Right lobe of liver (tissue), 6 donors: ENCODE measurements around the gene EFNB2. TPM values are rescaled to one million over a fixed set of nuclear protein-coding genes. Genes with fewer than 3 reads are reported as not detected.

Experiments used
- ATAC-seq, 4 donors: fragments of 200-7000 bp; cut with Tn5 transposase; one replicate each; pipeline ENCODE4 v1.9.1; 2020; ENCODE audit warnings: mild to moderate bottlenecking in 4 of 4, moderate library complexity in 4 of 4
- DNase-seq, 3 donors: peaks; one replicate each; pipeline ENCODE4 v3.0.0-alpha.2; 2020
- H3K27ac ChIP-seq, 3 donors: fragments of 200-600 bp; one replicate each; pipeline ENCODE4 v1.8.0; 2022
- H3K27me3 ChIP-seq, 2 donors: fragments of 200-600 bp; one replicate each; pipeline ENCODE4 v1.8.0; 2022
- H3K36me3 ChIP-seq, 4 donors: fragments of 200-600 bp; sonication (generic) in 1 of 4; one replicate each; pipeline versions ENCODE4 v1.5.1 to v1.8.0; 2017 to 2022; ENCODE audit warnings: control low read depth in 1 of 4
- H3K4me1 ChIP-seq, 4 donors: fragments of 200-600 bp; sonication (generic) in 1 of 4; one replicate each; pipeline versions ENCODE4 v1.5.1 to v1.8.0; 2017 to 2022; ENCODE audit warnings: control low read depth in 1 of 4
- H3K4me3 ChIP-seq, 3 donors: fragments of 200-600 bp; one replicate each; pipeline ENCODE4 v1.8.0; 2022
- H3K9me3 ChIP-seq, 4 donors: fragments of 200-600 bp; sonication (generic) in 1 of 4; one replicate each; pipeline versions ENCODE4 v1.5.1 to v1.8.0; 2017 to 2022; ENCODE audit warnings: control low read depth in 1 of 4
- CTCF ChIP-seq, 4 donors: fragments of 200-600 bp in 3 of 4; fragments of 450-650 bp in 1 of 4; IDR thresholded peaks; one replicate each; pipeline versions ENCODE4 v1.5.1 to v1.8.0; 2016 to 2022; ENCODE audit warnings: antibody characterized with exemption in 4 of 4, mild to moderate bottlenecking in 2 of 4
- POLR2A ChIP-seq: fragments of 450-650 bp; IDR thresholded peaks from one replicate; pipeline ENCODE4 v1.6.1; 2017; ENCODE audit warnings: antibody characterized with exemption, mild to moderate bottlenecking
- WGBS: methylation state at CpG from one replicate; pipeline ENCODE4 v1.1.6; 2018; ENCODE audit warnings: low coverage, low lambda C conversion rate; ENCODE audit not compliant: insufficient coverage; ENCODE audit errors: missing lambda C conversion rate; 5-methylcytosine and 5-hydroxymethylcytosine counted together
- intact Hi-C, 2 donors: fragments of 100-400 bp; cut with DNase I; formaldehyde crosslinking; loops; one replicate each; pipeline versions ENCODE4 v1.11.2 to v1.14.1; 2022
- total RNA-seq, 6 experiments: library from RNA; depleted of rRNA in 2 of 6; stranded (reverse); fragments of >200 nt in 2 of 6; fragmentation: NEBNext Ultra II Directional in 3 of 6; extraction: Animal tissue kit (Norgen Biotek cat#: 25700) in 3 of 6; gene quantifications; one replicate each; pipeline versions ENCODE4 v1.1.0 to v1.2.4, GENCODE V29; 2016 to 2023
- donor health status: DM: no; HTN: yes; CAD: no.
- donor health status: DM: no; HTN: no; CAD: no.
- donor health status: DM: no; HTN: no; CAD: no.
- donor health status: DM: no; HTN: yes; CAD: no.
- donor health status: DM: no; HTN: yes; CAD: no.

Gene EFNB2
- total RNA-seq, 6 experiments from 2014 or later = 2.3 to 9.8 (median 3.9) TPM

- no peak for ATAC-seq
- no peaks in the 10 kb centered on the region for H3K27me3 ChIP-seq
These were observed 18.2 kb downstream of the EFNB2 start for GRCh38 chr13:106517109-106517847.

GRCh38 chr13:106515635-106516254 is 19.7 kb downstream of the EFNB2 start:
- Histone ChIP-seq H3K27ac (no peak overlapping the region), H3K9me3 (no peaks in the 10 kb centered on the region), H3K4me3 (no peak overlapping the region), H3K27me3 (no peaks in the 10 kb centered on the region), H3K4me1 (no peaks in the 10 kb centered on the region), H3K36me3 (no peaks in the 10 kb centered on the region)
- 54% methylated on average over 5 of the region's 5 CpGs for WGBS
- no peak for TF ChIP-seq POLR2A
- no peak for TF ChIP-seq CTCF (IDR thresholded peaks at IDR 0.05)
- intact Hi-C loops = no loop called here
- no peak for DNase-seq
- no peak for ATAC-seq

More at GRCh38 chr13:106517109-106517847, 18.2 kb downstream of the EFNB2 start:
- Histone ChIP-seq H3K9me3 (no peaks in the 10 kb centered on the region), H3K27ac (no peak overlapping the region), H3K36me3 (no peaks in the 10 kb centered on the region), H3K4me1 (no peaks in the 10 kb centered on the region), H3K4me3 (no peak overlapping the region)
- no peak for TF ChIP-seq CTCF (IDR thresholded peaks at IDR 0.05)
- TF ChIP-seq POLR2A = no peak
- 72% methylated on average over 3 of the region's 4 CpGs for WGBS
- intact Hi-C loops = no loop called here
- DNase-seq = no peak

- WGBS = 46% methylated on average over 13 of the region's 15 CpGs
- H3K36me3 ChIP-seq = no peaks in the 10 kb centered on the region
- H3K4me3 ChIP-seq = no peak overlapping the region
- TF ChIP-seq CTCF (IDR thresholded peaks at IDR 0.05) (no peak), POLR2A (no peak)
- intact Hi-C loops = no loop called here
- DNase-seq (no peak), ATAC-seq (peak in 1 of 4 donors; percentile 38)
- H3K9me3 ChIP-seq = no peaks in the 10 kb centered on the region
- no peaks in the 10 kb centered on the region for H3K4me1 ChIP-seq
- no peak overlapping the region for H3K27ac ChIP-seq
- no peaks in the 10 kb centered on the region for H3K27me3 ChIP-seq
These were observed 20.4 kb downstream of the EFNB2 start for GRCh38 chr13:106514928-106515634.

- Histone ChIP-seq H3K4me3 (no peak overlapping the region), H3K27ac (no peak overlapping the region), H3K4me1 (no peaks in the 10 kb centered on the region), H3K36me3 (no peaks in the 10 kb centered on the region), H3K9me3 (no peaks in the 10 kb centered on the region), H3K27me3 (no peaks in the 10 kb centered on the region)
- DNase-seq (no peak), ATAC-seq (no peak)
- WGBS = 54% methylated on average over 8 of the region's 8 CpGs
- intact Hi-C loops = no loop called here
- no peak for TF ChIP-seq CTCF (IDR thresholded peaks at IDR 0.05)
- no peak for TF ChIP-seq POLR2A
These were observed 22.2 kb downstream of the EFNB2 start for GRCh38 chr13:106513025-106513983.
